Osteocyte (in vitro differentiated cells): ENCODE data around the gene SLX4IP. TPM values are rescaled to one million over a fixed set of nuclear protein-coding genes. Genes with fewer than 3 reads are reported as not detected.

ENCODE experiments used
- DNase-seq: peaks from one replicate; pipeline ENCODE4 v3.0.0; 2021; ENCODE audit warnings: mixed read lengths; ENCODE audit not compliant: unreplicated experiment; ENCODE audit errors: extremely low spot score
- H3K27ac Mint-ChIP-seq: one replicate; pipeline ENCODE4 v1.8.0; 2021; ENCODE audit warnings: mild to moderate bottlenecking, mixed read lengths; ENCODE audit not compliant: unreplicated experiment
- H3K27me3 Mint-ChIP-seq: one replicate; pipeline ENCODE4 v1.8.0; 2021; ENCODE audit warnings: mixed read lengths; ENCODE audit not compliant: unreplicated experiment
- H3K36me3 Mint-ChIP-seq: one replicate; pipeline ENCODE4 v1.8.0; 2021; ENCODE audit warnings: mixed read lengths; ENCODE audit not compliant: unreplicated experiment
- H3K4me1 Mint-ChIP-seq: one replicate; pipeline ENCODE4 v1.8.0; 2021; ENCODE audit warnings: mixed read lengths; ENCODE audit not compliant: unreplicated experiment
- H3K4me3 Mint-ChIP-seq: one replicate; pipeline ENCODE4 v1.8.0; 2021; ENCODE audit warnings: mild to moderate bottlenecking, moderate library complexity, mixed read lengths; ENCODE audit not compliant: unreplicated experiment
- H3K9me3 Mint-ChIP-seq: one replicate; pipeline ENCODE4 v1.8.0; 2021; ENCODE audit warnings: mixed read lengths; ENCODE audit not compliant: unreplicated experiment
- CTCF ChIP-seq: fragments of 200-600 bp; sonication (generic); IDR thresholded peaks from 2 replicates; pipeline ENCODE4 v1.5.0; 2021; ENCODE audit warnings: antibody characterized with exemption, mild to moderate bottlenecking, moderate library complexity
- total RNA-seq: library from RNA; stranded (reverse); gene quantifications from 2 replicates; pipeline ENCODE4 v1.2.1, GENCODE V29; 2021

The SLX4IP gene
- total RNA-seq, 1 donor from 2014 or later = 5.4 TPM

- TF ChIP-seq CTCF = no peak
- Mint-ChIP-seq H3K27me3 (no peaks in the 10 kb centered on the region), H3K9me3 (no peaks in the 10 kb centered on the region), H3K4me1 (peaks cover 36% of the 10 kb centered on the region), H3K27ac (peak overlapping the region; percentile 27), H3K36me3 (no peaks in the 10 kb centered on the region), H3K4me3 (no peak overlapping the region)
- no peak for DNase-seq
Measured at GRCh38 chr20:10472871-10473270, 37.8 kb downstream of the SLX4IP start.

- H3K27ac Mint-ChIP-seq = no peak overlapping the region
- DNase-seq = no peak
Measured at GRCh38 chr20:10474606-10475184, 39.6 kb downstream of the SLX4IP start.

GRCh38 chr20:10475225-10475624 is 40.1 kb downstream of the SLX4IP start:
- H3K27me3 Mint-ChIP-seq = no peaks in the 10 kb centered on the region
- H3K4me3 Mint-ChIP-seq = no peak overlapping the region
- TF ChIP-seq CTCF = no peak
- no peaks in the 10 kb centered on the region for H3K36me3 Mint-ChIP-seq
- peaks cover 22% of the 10 kb centered on the region for H3K4me1 Mint-ChIP-seq
- H3K9me3 Mint-ChIP-seq = no peaks in the 10 kb centered on the region
- no peak for DNase-seq
- H3K27ac Mint-ChIP-seq = no peak overlapping the region

More at GRCh38 chr20:10474606-10475184, 39.6 kb downstream of the SLX4IP start:
- Mint-ChIP-seq H3K27me3 (no peaks in the 10 kb centered on the region), H3K4me3 (no peak overlapping the region), H3K4me1 (peaks cover 27% of the 10 kb centered on the region), H3K36me3 (no peaks in the 10 kb centered on the region), H3K9me3 (no peaks in the 10 kb centered on the region)
- no peak for TF ChIP-seq CTCF

- Mint-ChIP-seq H3K36me3 (no peaks in the 10 kb centered on the region), H3K9me3 (no peaks in the 10 kb centered on the region), H3K4me3 (no peak overlapping the region), H3K4me1 (peaks cover 20% of the 10 kb centered on the region), H3K27ac (no peak overlapping the region), H3K27me3 (no peaks in the 10 kb centered on the region)
- TF ChIP-seq CTCF = no peak
- DNase-seq = no peak
Measured at GRCh38 chr20:10476319-10476724, 41.2 kb downstream of the SLX4IP start.

- Mint-ChIP-seq H3K27me3 (no peaks in the 10 kb centered on the region), H3K4me1 (peaks cover 12% of the 10 kb centered on the region), H3K4me3 (no peak overlapping the region), H3K27ac (no peak overlapping the region), H3K9me3 (no peaks in the 10 kb centered on the region), H3K36me3 (no peaks in the 10 kb centered on the region)
- TF ChIP-seq CTCF = no peak
- DNase-seq = no peak
Measured at GRCh38 chr20:10478205-10478604, 43.1 kb downstream of the SLX4IP start.
